M059J (cell line): ENCODE measurements around the gene TNFAIP8L1. TPM values are rescaled to one million over a fixed set of nuclear protein-coding genes. Genes with fewer than 3 reads are reported as not detected.
"Not testable (repeated sequence)": the region's sequence is repeated elsewhere in the genome, so short reads cannot be mapped to it uniquely, and the experiment has no call there.

ENCODE experiments used
- DNase-seq: peaks from one replicate; pipeline ENCODE4 v3.0.0-alpha.2; 2012; ENCODE audit warnings: low read depth
- total RNA-seq: library from RNA; depleted of rRNA; stranded (reverse); fragments of >200 nt; shearing (Covaris generic); gene quantifications from 2 replicates; pipeline ENCODE4 v1.2.3, GENCODE V29; 2014

TNFAIP8L1 gene
- total RNA-seq, 1 experiment from 2014 or later = 3.3 TPM

DNA sequence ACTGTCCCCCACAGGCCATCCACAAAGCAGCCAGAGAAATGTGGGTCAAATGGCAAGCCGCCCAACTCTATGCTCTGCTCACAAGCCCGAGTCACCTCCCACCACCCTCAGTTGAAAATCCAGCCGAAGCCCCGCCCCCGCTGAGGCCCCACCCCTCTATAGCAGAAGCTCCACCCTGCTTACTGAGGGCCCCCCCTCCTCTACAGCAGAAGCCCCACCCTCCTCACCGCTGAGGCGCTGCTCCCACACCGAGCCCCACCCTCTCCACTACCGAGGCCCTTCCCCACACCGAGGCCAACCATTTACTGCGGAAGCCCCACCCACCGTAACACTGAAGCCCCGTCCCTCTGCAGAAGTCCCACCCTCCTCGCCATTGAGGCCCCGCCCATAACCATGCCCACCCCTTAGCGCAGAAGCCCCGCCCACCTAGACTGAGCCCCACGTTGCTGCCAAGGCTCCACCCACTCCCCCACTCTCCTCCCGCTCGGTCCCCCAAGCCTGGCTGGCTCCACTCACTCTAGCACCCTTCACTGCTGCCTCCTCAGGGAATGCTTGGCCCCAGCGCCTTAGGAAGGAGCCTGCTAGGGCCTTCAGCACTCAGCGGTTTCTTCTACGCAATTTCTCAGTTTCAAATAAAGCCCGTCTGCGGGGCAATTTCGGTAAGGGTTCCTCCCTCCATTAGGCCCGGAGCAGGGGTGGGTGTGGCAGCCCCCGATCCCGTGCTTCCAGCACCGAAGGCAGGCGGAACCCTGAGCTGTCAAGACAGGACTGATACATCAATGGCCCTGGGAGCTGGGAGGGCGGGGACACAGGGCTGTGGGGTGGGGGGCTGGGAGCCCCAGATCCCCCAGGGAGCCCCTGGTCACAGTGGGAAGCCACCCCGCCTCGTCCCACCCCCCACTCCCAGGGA lies 39.8 kb downstream of the TNFAIP8L1 start:
- DNase-seq = no peak

DNA sequence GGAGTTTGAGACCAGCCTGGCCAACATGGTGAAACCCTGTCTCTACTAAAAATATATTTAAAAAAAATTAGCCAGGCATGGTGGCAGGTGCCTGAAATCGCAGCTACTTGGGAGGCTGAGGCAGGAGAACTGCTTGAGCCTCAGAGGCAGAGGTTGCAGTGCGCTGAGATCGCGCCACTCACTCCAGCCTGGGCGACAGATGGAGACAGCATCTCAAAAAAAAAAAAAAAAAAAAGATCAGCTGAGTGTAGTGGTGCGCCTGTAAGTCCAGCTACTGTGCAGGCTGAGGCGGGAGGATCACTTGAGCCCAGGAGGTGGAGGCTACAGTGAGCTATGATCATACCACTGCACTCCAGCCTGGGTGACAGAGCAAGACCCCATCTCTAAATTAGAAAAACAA lies 40.7 kb downstream of the TNFAIP8L1 start:
- not testable (repeated sequence) for DNase-seq

GRCh38 chr19:4682417-4683200 lies 43.3 kb downstream of the TNFAIP8L1 start:
- no peak for DNase-seq

GRCh38 chr19:4684312-4685095 lies 45.2 kb downstream of the TNFAIP8L1 start:
- DNase-seq = no peak

DNA sequence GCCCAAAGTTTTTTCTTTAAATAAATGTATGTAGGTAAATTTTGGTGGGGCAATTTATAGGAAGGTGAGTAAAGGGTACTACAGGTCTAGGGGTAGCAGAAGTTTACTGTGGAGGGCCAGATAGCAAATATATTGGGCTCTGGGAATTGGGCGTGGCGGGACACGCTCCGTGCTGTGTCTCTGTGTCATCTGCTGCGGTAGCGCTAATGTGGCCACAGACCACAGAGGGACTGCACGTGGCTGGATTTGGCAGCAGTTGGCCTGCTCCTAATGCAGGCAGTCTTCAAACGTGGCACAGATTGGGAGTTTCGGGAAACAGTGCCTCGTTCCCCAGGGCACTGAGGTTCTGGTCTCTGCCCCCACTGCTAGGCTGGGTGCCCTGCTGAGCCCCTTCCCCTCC lies 47.4 kb downstream of the TNFAIP8L1 start:
- no peak for DNase-seq

DNA sequence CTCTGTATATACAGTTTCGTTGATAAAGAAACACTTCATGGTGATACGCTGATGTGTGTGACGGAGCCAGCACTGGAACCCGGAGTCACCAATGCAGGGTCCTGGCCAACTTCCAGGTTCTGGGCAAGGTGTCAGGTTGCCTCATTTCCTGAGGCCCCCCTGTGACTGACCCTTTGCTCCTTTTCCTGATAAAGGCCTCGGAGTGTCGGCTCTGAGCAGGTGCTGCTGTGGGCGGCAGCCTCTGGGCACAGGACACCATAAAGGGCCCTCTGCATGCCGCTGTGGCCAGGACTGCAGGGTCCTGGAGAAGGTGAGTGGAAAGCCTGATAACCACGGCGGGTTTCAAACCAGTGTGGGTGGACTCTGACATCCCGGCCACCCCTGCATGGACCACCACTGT lies 48.1 kb downstream of the TNFAIP8L1 start:
- DNase-seq = no peak

DNA sequence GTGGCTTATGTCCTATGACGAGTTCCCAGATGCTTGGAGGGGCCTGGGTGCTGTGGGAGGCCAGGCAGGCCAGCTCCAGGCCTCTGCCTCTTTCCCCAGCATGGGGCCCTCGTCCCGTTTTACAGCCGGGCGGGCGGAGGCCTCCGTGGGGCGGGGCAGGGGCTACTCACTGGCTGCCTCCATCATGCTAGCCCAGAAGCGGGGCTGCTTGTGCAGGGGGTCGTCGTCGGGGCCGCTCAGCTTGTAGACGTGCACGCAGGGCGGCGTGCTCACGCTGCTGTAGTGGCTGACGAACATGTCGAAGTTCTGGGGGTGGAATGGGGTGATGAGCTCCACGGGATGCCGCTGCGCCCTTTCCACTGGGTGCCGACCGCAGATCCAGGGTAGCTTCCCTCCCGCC lies 49.3 kb downstream of the TNFAIP8L1 start:
- DNase-seq = no peak

GRCh38 chr19:4689403-4689802 lies 50.1 kb downstream of the TNFAIP8L1 start:
- DNase-seq = no peak

DNA sequence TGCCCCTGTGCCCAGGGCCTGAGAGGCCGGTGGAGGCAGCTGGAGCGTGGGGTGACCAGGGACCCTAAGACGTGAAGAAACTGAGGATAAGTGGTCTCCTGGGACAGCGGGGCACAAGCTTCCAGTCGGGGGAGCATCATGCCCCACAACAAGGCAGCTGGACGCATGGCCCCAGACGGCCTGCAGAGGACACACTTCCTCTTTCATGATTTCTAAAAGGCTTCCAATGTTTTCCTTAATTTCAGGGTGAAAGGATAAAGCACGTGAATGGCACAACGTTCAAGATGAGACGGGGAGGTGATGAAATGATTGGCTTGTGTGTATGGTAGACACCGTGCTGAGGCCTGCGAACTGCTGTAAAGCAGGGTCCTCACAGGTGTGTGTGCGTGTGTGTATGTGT lies 51.0 kb downstream of the TNFAIP8L1 start:
- DNase-seq = no peak

DNA sequence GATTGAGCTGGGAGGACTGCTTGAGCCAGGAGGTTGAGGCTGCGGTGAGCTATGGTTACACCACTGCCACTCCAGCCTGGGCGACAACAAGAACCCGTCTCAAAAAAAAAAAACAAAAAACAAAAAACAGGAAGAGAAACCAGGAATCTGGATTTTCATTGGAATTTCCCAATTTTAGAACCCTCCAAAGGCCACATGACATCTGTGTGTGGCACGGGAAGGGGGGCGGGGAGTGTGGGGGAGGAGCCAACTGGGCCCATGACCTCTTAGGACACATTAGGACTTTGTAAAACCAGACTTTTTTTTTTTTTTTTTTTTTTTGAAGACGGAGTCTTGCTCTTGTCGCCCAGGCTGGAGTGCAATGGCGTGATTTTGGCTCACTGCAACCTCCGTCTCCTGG lies 52.1 kb downstream of the TNFAIP8L1 start:
- DNase-seq = no peak

GRCh38 chr19:4692251-4693077 lies 53.1 kb downstream of the TNFAIP8L1 start:
- no peak for DNase-seq

- no peak for DNase-seq
Measured at GRCh38 chr19:4693078-4693350, 53.7 kb downstream of the TNFAIP8L1 start.

- DNase-seq = no peak
Measured at GRCh38 chr19:4693471-4694121, 54.3 kb downstream of the TNFAIP8L1 start.

DNA sequence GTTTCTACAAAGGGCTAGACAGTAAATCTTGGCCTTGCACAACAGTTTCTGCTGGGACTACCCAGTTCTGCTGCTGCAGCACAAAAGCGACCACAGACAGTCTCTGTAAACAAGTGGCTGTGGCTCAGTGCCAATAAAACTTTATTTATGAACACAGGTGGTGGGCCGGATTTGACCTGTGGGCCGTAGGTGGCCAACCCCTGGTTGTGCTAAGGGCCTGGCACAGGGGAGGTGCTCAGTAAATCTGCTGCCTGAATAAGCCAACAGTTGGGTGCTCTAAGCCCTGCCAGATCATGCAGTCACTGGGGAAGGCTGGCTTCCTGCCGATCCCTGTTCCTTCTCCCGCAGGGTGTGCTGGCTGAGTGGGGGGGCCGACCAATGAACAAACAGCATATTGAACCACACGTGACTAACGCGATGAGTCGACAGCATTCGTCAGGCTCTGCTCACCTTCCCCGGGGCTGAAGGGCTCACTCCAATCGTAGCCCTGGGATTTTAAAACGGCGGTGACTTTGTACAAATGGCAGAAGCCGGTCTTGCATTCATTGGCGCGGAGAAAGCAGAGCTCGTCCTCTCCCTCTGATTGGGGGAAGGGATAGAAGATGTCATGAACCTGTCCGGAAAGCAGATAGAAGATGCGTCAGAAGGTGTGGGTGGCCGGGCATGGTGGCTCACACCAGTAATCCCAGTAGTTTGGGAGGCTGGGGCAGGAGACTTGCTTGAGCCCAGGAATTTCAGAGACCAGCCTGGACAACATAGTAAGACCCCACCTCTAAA lies 55.1 kb downstream of the TNFAIP8L1 start:
- peak; percentile 99 for DNase-seq

DNA sequence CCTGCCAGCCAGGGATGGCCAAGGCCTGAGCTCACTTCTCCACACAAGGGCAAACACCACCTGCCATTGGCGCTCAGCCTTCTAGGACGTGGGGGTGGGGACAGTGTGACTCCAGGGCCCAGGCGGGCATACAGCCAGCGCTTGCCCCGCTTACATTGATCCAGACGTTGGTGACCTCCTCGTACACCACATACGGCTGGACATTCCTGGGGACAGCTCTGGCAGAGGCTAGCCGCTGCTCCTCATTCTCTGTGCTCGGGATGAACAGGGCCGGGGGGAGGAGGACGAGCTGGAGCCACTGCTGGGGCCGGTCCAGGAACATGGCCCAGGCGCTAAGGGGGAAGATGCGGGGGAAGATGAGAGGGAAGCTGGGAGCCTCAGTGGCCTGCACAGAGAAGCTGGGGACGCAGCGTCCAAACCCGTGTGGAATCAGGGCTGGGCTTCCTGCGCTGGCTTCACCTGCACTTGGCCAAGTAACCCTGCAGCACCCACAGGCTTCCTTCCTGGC lies 56.0 kb downstream of the TNFAIP8L1 start:
- no peak for DNase-seq

GRCh38 chr19:4697304-4697703 lies 58.0 kb downstream of the TNFAIP8L1 start:
- DNase-seq = peak; percentile 14

DNA sequence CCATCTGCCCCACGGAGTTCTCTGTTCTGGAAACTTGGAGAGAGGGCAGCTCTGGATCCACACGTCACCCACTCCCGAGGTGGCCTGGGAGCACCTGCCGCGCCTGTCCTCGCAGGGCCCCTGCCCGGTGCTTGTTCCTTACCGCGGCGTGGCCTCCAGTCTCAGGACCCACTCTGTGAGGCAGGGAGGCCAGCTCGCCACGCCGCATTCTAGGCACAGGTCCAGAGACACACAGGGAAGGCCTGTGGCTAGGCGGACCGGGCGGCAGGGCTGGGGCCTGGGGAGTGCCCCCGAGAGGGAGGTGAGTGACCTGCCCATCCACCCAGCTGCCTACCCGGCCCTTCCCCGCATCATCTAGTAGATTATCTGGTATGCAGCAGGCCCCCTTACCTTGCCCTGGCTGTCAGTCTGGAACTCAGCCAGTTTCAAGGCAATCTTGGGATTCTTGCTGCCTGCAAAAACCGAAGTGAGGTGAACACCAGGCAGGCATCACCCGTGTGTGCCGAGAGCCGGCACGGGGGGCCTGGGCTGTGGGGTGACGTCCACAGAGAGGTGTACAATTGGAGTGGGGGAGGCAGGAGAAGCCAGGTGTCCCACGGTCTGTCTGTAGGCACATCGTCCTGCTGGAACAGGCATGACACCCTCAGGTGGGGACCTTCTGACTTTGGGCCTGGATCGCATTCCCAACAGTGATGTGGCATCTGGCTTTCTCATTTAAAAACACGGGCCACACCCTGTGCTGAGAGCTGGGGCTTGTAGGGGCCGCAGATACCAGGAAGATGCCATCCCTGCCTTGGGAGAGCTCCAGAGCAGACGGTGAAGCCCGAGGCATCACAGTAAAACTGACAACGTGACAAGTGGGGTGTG lies 60.7 kb downstream of the TNFAIP8L1 start:
- DNase-seq = no peak

GRCh38 chr19:4700693-4700970 lies 61.3 kb downstream of the TNFAIP8L1 start:
- no peak for DNase-seq

GRCh38 chr19:4701557-4701956 lies 62.2 kb downstream of the TNFAIP8L1 start:
- DNase-seq = no peak
